Suprapubic skin (tissue), 4 donors: Measurements from ENCODE around the gene GIT2. TPM values are rescaled to one million over a fixed set of nuclear protein-coding genes. Genes with fewer than 3 reads are reported as not detected.

Experiments used
- DNase-seq, 2 donors: peaks; one replicate each; pipeline ENCODE4 v3.0.0-alpha.2; 2019; ENCODE audit warnings: low spot score in 2 of 2
- H3K27ac ChIP-seq: fragments of 200-600 bp; sonication (generic); one replicate; pipeline ENCODE4 v1.5.1; 2019
- H3K27me3 ChIP-seq: fragments of 200-600 bp; sonication (generic); one replicate; pipeline ENCODE4 v1.5.1; 2019
- H3K36me3 ChIP-seq: fragments of 200-600 bp; sonication (generic); one replicate; pipeline ENCODE4 v1.5.1; 2019
- H3K4me1 ChIP-seq: fragments of 200-600 bp; sonication (generic); one replicate; pipeline ENCODE4 v1.5.1; 2019
- H3K4me3 ChIP-seq: fragments of 200-600 bp; sonication (generic); one replicate; pipeline ENCODE4 v1.5.1; 2019; ENCODE audit warnings: mild to moderate bottlenecking
- H3K9me3 ChIP-seq: fragments of 200-600 bp; sonication (generic); one replicate; pipeline ENCODE4 v1.5.1; 2019
- EP300 ChIP-seq: sonication (generic); formaldehyde crosslinking; IDR thresholded peaks from one replicate; pipeline ENCODE4 v1.6.1; 2017; ENCODE audit warnings: antibody characterized with exemption
- POLR2A ChIP-seq, 2 donors: fragments of 450-650 bp; IDR thresholded peaks; one replicate each; pipeline ENCODE4 v1.6.1; 2017; ENCODE audit warnings: antibody characterized with exemption in 2 of 2, mild to moderate bottlenecking in 2 of 2, moderate library complexity in 2 of 2
- POLR2AphosphoS5 ChIP-seq, 3 donors: sonication (generic); formaldehyde crosslinking; IDR thresholded peaks; one replicate each; pipeline ENCODE4 v1.6.1; 2017; ENCODE audit warnings: antibody characterized with exemption in 3 of 3
- WGBS: methylation state at CpG from one replicate; pipeline ENCODE4 v1.1.5; 2018; 5-methylcytosine and 5-hydroxymethylcytosine counted together
- total RNA-seq, 4 donors: library from RNA; depleted of rRNA; stranded (reverse); fragments of >200 nt; gene quantifications; one replicate each; pipeline ENCODE4 v1.1.0, GENCODE V29; 2016
- TF ChIP-seq, protein P1 (sequence below), 2 donors: fragments of 200-600 bp in 1 of 2; fragments of 450-650 bp in 1 of 2; sonication (generic) in 1 of 2; IDR thresholded peaks; one replicate each; pipeline ENCODE4 v1.5.1; 2016 to 2019; ENCODE audit warnings: antibody characterized with exemption in 2 of 2, mild to moderate bottlenecking in 1 of 2, moderate library complexity in 1 of 2

Gene GIT2
- total RNA-seq, 4 donors from 2014 or later: 19.4 to 60.6 (median 35.0) TPM

DNA sequence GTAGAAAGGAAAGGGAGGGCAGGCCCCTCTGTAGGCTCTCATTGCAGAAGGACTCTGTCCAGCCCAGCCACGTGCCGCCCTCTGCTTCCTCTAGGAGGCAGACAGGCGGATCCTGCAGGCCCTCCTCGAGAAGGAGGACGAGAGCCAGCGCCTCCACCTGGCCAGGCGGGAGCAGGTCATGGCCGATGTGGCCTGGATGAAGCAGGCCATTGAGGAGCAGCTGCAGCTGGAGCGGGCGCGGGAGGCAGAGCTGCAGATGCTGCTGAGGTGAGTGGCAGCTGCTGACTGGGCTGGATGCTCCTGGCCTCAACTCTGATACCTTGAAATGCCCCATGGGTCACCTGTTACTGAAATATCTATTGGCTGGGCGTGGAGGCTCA is 85.2 kb downstream of the GIT2 start:
- H3K4me3 ChIP-seq: no peak overlapping the region
- TF ChIP-seq, protein P1, sequence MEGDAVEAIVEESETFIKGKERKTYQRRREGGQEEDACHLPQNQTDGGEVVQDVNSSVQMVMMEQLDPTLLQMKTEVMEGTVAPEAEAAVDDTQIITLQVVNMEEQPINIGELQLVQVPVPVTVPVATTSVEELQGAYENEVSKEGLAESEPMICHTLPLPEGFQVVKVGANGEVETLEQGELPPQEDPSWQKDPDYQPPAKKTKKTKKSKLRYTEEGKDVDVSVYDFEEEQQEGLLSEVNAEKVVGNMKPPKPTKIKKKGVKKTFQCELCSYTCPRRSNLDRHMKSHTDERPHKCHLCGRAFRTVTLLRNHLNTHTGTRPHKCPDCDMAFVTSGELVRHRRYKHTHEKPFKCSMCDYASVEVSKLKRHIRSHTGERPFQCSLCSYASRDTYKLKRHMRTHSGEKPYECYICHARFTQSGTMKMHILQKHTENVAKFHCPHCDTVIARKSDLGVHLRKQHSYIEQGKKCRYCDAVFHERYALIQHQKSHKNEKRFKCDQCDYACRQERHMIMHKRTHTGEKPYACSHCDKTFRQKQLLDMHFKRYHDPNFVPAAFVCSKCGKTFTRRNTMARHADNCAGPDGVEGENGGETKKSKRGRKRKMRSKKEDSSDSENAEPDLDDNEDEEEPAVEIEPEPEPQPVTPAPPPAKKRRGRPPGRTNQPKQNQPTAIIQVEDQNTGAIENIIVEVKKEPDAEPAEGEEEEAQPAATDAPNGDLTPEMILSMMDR (IDR thresholded peaks at IDR 0.05): peak in 1 of 2 donors; percentile 25
- TF ChIP-seq EP300 (no peak), POLR2A (IDR thresholded peaks at IDR 0.05) (no peak), POLR2AphosphoS5 (IDR thresholded peaks at IDR 0.05) (no peak)
- H3K4me1 ChIP-seq: peaks cover 13% of the 10 kb centered on the region
- WGBS: 75% methylated on average over 6 of the region's 12 CpGs
- DNase-seq: no peak
- no peaks in the 10 kb centered on the region for H3K9me3 ChIP-seq
- H3K27ac ChIP-seq: no peak overlapping the region
- H3K36me3 ChIP-seq: peaks cover 99% of the 10 kb centered on the region
- H3K27me3 ChIP-seq: no peaks in the 10 kb centered on the region

DNA sequence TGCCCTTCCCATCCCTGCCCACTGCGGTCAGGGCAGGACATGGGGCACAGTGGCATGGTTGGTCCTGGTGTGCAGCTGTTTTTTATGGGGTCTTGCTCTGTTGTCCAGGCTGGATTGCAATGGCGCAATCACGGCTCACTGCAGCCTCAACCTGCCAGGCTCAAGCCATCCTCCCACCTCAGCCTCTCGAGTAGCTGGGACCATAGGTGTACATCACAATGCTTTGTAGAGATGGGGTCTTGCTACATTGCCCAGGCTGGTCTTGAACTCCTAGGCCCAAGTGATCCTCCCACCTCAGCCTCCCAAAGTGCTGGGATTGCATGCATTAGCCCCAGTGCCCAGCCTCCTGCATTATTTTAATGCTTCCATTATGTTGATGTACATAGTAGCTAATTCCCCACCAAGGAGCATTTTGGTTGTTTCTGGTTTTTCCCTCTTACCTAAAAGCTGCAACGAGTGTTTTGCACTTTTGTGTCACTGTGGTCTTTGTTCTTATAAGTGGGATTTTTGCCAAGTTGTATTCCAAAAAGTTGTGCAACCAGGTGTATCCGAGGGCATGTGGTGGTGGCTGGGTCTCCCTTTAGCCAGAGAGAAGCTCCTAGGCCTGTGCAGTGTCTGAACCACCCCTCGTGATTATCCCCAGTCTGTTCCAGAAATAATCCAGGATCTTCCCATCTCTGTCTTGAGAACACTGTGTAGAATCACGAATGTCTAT is 85.8 kb downstream of the GIT2 start:
- peaks cover 99% of the 10 kb centered on the region for H3K36me3 ChIP-seq
- H3K27me3 ChIP-seq: no peaks in the 10 kb centered on the region
- 84% methylated on average over 8 of the region's 8 CpGs for WGBS
- TF ChIP-seq, protein P1 (IDR thresholded peaks at IDR 0.05): no peak
- TF ChIP-seq EP300: no peak
- no peak for TF ChIP-seq POLR2A (IDR thresholded peaks at IDR 0.05)
- TF ChIP-seq POLR2AphosphoS5 (IDR thresholded peaks at IDR 0.05): no peak
- no peaks in the 10 kb centered on the region for H3K9me3 ChIP-seq
- H3K27ac ChIP-seq: no peak overlapping the region
- no peak for DNase-seq
- no peak overlapping the region for H3K4me3 ChIP-seq
- peaks cover 8% of the 10 kb centered on the region for H3K4me1 ChIP-seq

- no peak overlapping the region for H3K4me3 ChIP-seq
- no peak overlapping the region for H3K27ac ChIP-seq
- TF ChIP-seq EP300 (no peak), POLR2AphosphoS5 (IDR thresholded peaks at IDR 0.05) (no peak), POLR2A (IDR thresholded peaks at IDR 0.05) (no peak)
- TF ChIP-seq, protein P1 (IDR thresholded peaks at IDR 0.05): no peak
- H3K27me3 ChIP-seq: no peaks in the 10 kb centered on the region
- no peaks in the 10 kb centered on the region for H3K9me3 ChIP-seq
- peaks cover 75% of the 10 kb centered on the region for H3K36me3 ChIP-seq
- DNase-seq: no peak
- peaks cover 15% of the 10 kb centered on the region for H3K4me1 ChIP-seq
- 97% methylated on average over 10 of the region's 10 CpGs for WGBS
Observed at GRCh38 chr12:109905301-109905700, 90.9 kb downstream of the GIT2 start.

DNA sequence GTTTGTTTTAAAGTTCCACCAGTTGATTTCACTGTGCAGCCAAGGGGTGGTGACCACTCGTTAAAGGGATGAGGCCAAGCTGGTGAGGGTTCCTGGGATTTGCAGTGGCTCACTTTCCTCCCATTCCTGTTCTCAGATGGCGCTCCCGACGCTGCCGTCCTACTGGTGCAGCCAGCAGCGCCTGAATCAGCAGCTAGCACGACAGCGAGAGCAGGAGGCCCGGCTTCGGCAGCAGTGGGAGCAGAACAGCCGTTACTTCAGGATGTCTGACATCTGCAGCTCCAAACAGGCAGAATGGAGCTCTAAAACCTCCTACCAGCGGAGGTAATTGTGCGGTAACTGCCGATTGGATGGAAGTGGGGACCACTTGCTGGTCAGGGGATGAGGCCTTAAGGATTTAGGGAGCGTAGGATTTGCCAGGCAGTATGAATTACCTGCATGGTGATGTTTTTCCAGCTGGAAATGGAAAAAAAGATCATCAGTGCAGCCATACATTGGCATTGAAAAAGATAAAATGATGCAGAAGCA is 93.2 kb downstream of the GIT2 start:
- Histone ChIP-seq H3K4me3 (no peak overlapping the region), H3K27ac (no peak overlapping the region), H3K36me3 (peaks cover 51% of the 10 kb centered on the region), H3K4me1 (peaks cover 26% of the 10 kb centered on the region), H3K9me3 (no peaks in the 10 kb centered on the region), H3K27me3 (no peaks in the 10 kb centered on the region)
- 88% methylated on average over 15 of the region's 15 CpGs for WGBS
- no peak for DNase-seq
- TF ChIP-seq POLR2A (IDR thresholded peaks at IDR 0.05): no peak
- TF ChIP-seq EP300: no peak
- no peak for TF ChIP-seq POLR2AphosphoS5 (IDR thresholded peaks at IDR 0.05)
- TF ChIP-seq, protein P1 (IDR thresholded peaks at IDR 0.05): no peak

DNA sequence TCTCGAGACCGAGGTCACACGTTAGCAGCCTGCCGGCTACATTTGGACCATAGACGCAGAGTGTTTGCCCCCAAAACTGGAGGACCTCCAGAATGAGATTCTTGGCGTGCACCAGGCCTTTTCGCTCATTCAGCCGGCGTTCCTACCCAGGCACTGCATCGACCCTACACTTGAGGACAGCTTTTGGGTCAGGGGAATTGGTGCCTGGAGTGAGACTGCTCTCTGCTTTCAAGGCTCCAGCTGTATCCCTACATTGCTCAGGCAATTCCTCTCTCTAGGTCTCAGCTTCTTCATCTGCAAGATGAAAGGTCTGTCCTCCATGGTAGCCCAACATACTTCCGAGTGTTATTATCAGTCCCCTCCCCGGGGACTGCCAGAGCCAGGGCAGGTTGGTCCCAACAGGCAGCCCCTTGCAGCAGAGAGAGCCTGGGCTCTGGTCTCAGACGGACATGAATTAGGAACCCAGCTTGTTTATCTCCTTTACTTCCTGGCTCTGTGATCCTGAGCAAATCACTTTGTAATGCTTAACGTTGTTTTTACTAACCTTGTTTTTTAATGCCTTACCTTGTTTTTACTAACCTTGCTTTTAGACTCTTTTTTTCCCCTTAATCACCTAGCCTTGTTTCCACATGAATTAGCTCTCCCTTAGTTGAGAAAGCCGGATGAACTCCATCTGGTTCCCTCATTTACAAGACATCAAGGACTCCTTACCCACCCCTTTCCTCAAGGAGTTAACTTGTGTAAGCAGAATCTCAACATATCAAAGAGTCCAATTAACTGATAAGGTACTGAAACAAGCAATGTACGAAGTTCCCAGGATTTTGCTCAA is 95.2 kb downstream of the GIT2 start:
- no peak for DNase-seq
- peak overlapping the region; percentile 79 for H3K27ac ChIP-seq
- no peaks in the 10 kb centered on the region for H3K9me3 ChIP-seq
- 8% methylated on average over 7 of the region's 16 CpGs for WGBS
- H3K27me3 ChIP-seq: no peaks in the 10 kb centered on the region
- peaks cover 31% of the 10 kb centered on the region for H3K36me3 ChIP-seq
- TF ChIP-seq EP300 (no peak), POLR2A (IDR thresholded peaks at IDR 0.05) (no peak), POLR2AphosphoS5 (IDR thresholded peaks at IDR 0.05) (no peak)
- TF ChIP-seq, protein P1 (IDR thresholded peaks at IDR 0.05): no peak
- H3K4me3 ChIP-seq: peak overlapping the region; percentile 69
- H3K4me1 ChIP-seq: peaks cover 26% of the 10 kb centered on the region
